HepG2 (cell line): ENCODE measurements around the gene NTSR2.
"Not testable (repeated sequence)": the region's sequence is repeated elsewhere in the genome, so short reads cannot be mapped to it uniquely, and the experiment has no call there.

Experiments used
- CCAR2 ChIP-seq: fragments of 200-400 bp; formaldehyde crosslinking; optimal IDR thresholded peaks from 2 replicates; pipeline ENCODE3; 2018; ENCODE audit warnings: low read depth, mild to moderate bottlenecking, low read length, moderate library complexity
- CREB3 ChIP-seq: sonication (generic); formaldehyde crosslinking; IDR thresholded peaks from 2 replicates; pipeline ENCODE4 v1.5.0; 2020; ENCODE audit warnings: missing genetic modification reagents
- CREM ChIP-seq, 2 experiments: sonication (generic) in 1 of 2; formaldehyde crosslinking in 1 of 2; IDR thresholded peaks; 2 replicates each; pipeline versions ENCODE4 v1.4.0 to v1.6.1; 2016 to 2020; ENCODE audit warnings: antibody characterized with exemption in 1 of 2, mild to moderate bottlenecking in 1 of 2, missing genetic modification reagents in 1 of 2
- CTCF ChIP-seq: sonication (generic); formaldehyde crosslinking; IDR thresholded peaks from 2 replicates; pipeline ENCODE4 v1.5.0; 2020; ENCODE audit warnings: mild to moderate bottlenecking, missing genetic modification reagents, moderate library complexity
- EP300 ChIP-seq, 3 experiments: sonication (generic) in 1 of 3; formaldehyde crosslinking in 1 of 3; IDR thresholded peaks; 2 replicates each; pipeline versions ENCODE4 v1.5.1 to v1.6.1; 2011 to 2020; ENCODE audit warnings: low read depth in 2 of 3, low read length in 2 of 3, borderline replicate concordance in 1 of 3, improper control_type of control experiment in 1 of 3, mild to moderate bottlenecking in 1 of 3, missing genetic modification reagents in 1 of 3, moderate library complexity in 1 of 3
- KDM5B ChIP-seq: sonication (generic); formaldehyde crosslinking; IDR thresholded peaks from 2 replicates; pipeline ENCODE4 v1.4.0; 2020; ENCODE audit warnings: missing genetic modification reagents, mild to moderate bottlenecking, borderline replicate concordance
- NAIF1 ChIP-seq: sonication (generic); formaldehyde crosslinking; IDR thresholded peaks from 2 replicates; pipeline ENCODE4 v1.5.0; 2020; ENCODE audit warnings: mild to moderate bottlenecking, missing genetic modification reagents, borderline replicate concordance
- PATZ1 ChIP-seq: sonication (generic); formaldehyde crosslinking; IDR thresholded peaks from 2 replicates; pipeline ENCODE4 v1.4.0; 2020; ENCODE audit warnings: missing genetic modification reagents
- POLR2A ChIP-seq, 2 experiments: IDR thresholded peaks; 2 replicates each; pipeline ENCODE4 v1.6.1; 2011; ENCODE audit warnings: low read depth in 2 of 2, low read length in 2 of 2, mild to moderate bottlenecking in 1 of 2, moderate library complexity in 1 of 2; ENCODE audit not compliant: insufficient read depth in 1 of 2
- REXO4 ChIP-seq: sonication (generic); formaldehyde crosslinking; IDR thresholded peaks from 2 replicates; pipeline ENCODE4 v1.8.0; 2022; ENCODE audit warnings: missing genetic modification reagents, mild to moderate bottlenecking, borderline replicate concordance
- SNAPC5 ChIP-seq: sonication (generic); formaldehyde crosslinking; IDR thresholded peaks from 2 replicates; pipeline ENCODE4 v1.8.1; 2023; ENCODE audit warnings: mild to moderate bottlenecking, missing genetic modification reagents, borderline replicate concordance
- ZFP36L2 ChIP-seq: sonication (generic); formaldehyde crosslinking; IDR thresholded peaks from 2 replicates; pipeline ENCODE4 v1.4.0; 2020; ENCODE audit warnings: missing genetic modification reagents
- ZKSCAN1 ChIP-seq: fragments of 150-350 bp; IDR thresholded peaks from 2 replicates; pipeline ENCODE4 v1.6.1; 2014; ENCODE audit warnings: low read length
- ZNF704 ChIP-seq: sonication (generic); formaldehyde crosslinking; IDR thresholded peaks from 2 replicates; pipeline ENCODE4 v1.8.1; 2023; ENCODE audit warnings: mild to moderate bottlenecking, inconsistent platforms, moderate library complexity, missing genetic modification reagents, borderline replicate concordance

GRCh38 chr2:11660396-11660795, 9.6 kb downstream of the NTSR2 start:
- not testable (repeated sequence) for TF ChIP-seq ZNF704 (CRISPR knock-in tag); ZFP36L2 (CRISPR knock-in tag); CTCF (CRISPR knock-in tag); ZKSCAN1; CREB3 (CRISPR knock-in tag); CCAR2; REXO4 (CRISPR knock-in tag); EP300 (IDR thresholded peaks at IDR 0.05; ENCODE audit: low read depth in 2 of 2, low read length in 2 of 2); EP300 (CRISPR knock-in tag; IDR thresholded peaks at IDR 0.05; ENCODE audit: borderline replicate concordance); NAIF1; PATZ1; SNAPC5 (CRISPR knock-in tag); CREM (IDR thresholded peaks at IDR 0.05); CREM (CRISPR knock-in tag; IDR thresholded peaks at IDR 0.05); KDM5B (CRISPR knock-in tag); POLR2A (IDR thresholded peaks at IDR 0.05; ENCODE audit: insufficient read depth in 1 of 2, low read depth in 2 of 2, low read length in 2 of 2)
